ENCODE measurements around the gene NKX2-2.

- TF ChIP-seq CTCF (IDR thresholded peaks at IDR 0.05; ENCODE audit: extremely low read depth in 1 of 2, insufficient read depth in 1 of 2, low read depth in 1 of 2, low read length in 2 of 2) (no peak), POLR2A (IDR thresholded peaks at IDR 0.05; ENCODE audit: low read depth, low read length) (no peak), POLR2AphosphoS5 (IDR thresholded peaks at IDR 0.05; ENCODE audit: insufficient read depth, low read depth, low read length) (no peak), JUN (IDR thresholded peaks at IDR 0.05; ENCODE audit: borderline replicate concordance, insufficient read depth, insufficient read length, low read depth) (no peak), GATA2 (IDR thresholded peaks at IDR 0.05; ENCODE audit: insufficient read depth, insufficient read length, low read depth, low read length) (no peak)
Observed at GRCh38 chr20:21503345-21503744, 10.5 kb downstream of the NKX2-2 start.
